GM06990 (cell line): ENCODE data around the gene DDAH1.
"Not testable (repeated sequence)": the region's sequence is repeated elsewhere in the genome, so short reads cannot be mapped to it uniquely, and the experiment has no call there.

Source experiments
- DNase-seq: peaks from one replicate; pipeline ENCODE4 v3.0.0-alpha.2; 2011; ENCODE audit not compliant: insufficient read length; ENCODE audit errors: extremely low read depth
- H3K27me3 ChIP-seq: replicated peaks from 2 replicates; pipeline ENCODE4 v1.6.0; 2011; ENCODE audit warnings: low read length; ENCODE audit not compliant: control insufficient read depth, insufficient read depth
- H3K36me3 ChIP-seq: 2 replicates; pipeline ENCODE4 v1.5.1; 2011; ENCODE audit warnings: low read length; ENCODE audit not compliant: control insufficient read depth, insufficient read depth
- H3K4me3 ChIP-seq: replicated peaks from 2 replicates; pipeline ENCODE4 v1.5.1; 2011; ENCODE audit warnings: low read depth, mild to moderate bottlenecking, control low read depth, low read length
- TF ChIP-seq, protein P1 (sequence below): IDR thresholded peaks from 2 replicates; pipeline ENCODE4 v1.5.1; 2011; ENCODE audit warnings: low read length, control low read depth, mild to moderate bottlenecking, inconsistent platforms; ENCODE audit not compliant: insufficient read depth, poor library complexity, severe bottlenecking

The DDAH1 gene

GRCh38 chr1:85352055-85352454 lies 112.9 kb downstream of the DDAH1 start:
- no peak for DNase-seq
- TF ChIP-seq, protein P1, sequence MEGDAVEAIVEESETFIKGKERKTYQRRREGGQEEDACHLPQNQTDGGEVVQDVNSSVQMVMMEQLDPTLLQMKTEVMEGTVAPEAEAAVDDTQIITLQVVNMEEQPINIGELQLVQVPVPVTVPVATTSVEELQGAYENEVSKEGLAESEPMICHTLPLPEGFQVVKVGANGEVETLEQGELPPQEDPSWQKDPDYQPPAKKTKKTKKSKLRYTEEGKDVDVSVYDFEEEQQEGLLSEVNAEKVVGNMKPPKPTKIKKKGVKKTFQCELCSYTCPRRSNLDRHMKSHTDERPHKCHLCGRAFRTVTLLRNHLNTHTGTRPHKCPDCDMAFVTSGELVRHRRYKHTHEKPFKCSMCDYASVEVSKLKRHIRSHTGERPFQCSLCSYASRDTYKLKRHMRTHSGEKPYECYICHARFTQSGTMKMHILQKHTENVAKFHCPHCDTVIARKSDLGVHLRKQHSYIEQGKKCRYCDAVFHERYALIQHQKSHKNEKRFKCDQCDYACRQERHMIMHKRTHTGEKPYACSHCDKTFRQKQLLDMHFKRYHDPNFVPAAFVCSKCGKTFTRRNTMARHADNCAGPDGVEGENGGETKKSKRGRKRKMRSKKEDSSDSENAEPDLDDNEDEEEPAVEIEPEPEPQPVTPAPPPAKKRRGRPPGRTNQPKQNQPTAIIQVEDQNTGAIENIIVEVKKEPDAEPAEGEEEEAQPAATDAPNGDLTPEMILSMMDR: no peak
- Histone ChIP-seq H3K36me3 (no peaks in the 10 kb centered on the region), H3K4me3 (no peak overlapping the region), H3K27me3 (no peaks in the 10 kb centered on the region)

DNA sequence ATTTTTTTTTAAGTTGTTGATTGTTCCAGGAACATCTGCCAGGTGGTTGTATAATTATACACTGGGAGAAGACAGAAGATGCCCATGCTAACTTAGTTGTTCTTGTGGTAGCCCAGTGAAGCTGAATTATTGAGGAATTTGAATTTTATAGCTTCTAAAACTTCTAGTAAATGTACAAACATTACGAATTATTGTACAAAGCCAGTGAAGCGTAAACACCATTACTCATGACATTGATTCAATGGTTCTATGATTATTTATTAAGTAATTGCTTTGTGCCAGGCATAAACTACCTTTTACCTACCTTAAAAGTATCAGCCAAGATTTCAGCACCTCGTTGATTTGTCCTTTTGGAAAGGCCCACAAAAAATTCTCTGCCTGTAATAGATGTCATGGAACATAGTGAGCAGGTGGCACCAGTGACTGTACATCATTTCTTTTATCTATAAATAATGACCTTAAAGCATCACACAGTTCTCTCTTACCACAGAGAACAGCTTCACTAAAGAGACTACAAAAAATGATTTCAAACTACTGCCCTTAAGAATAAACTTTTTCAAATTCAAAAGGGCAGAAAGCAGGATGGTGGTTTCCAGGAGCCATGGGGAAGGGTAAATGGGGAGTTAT lies 113.6 kb downstream of the DDAH1 start:
- no peaks in the 10 kb centered on the region for H3K27me3 ChIP-seq
- no peaks in the 10 kb centered on the region for H3K36me3 ChIP-seq
- TF ChIP-seq, protein P1: no peak
- DNase-seq: no peak
- no peak overlapping the region for H3K4me3 ChIP-seq

DNA sequence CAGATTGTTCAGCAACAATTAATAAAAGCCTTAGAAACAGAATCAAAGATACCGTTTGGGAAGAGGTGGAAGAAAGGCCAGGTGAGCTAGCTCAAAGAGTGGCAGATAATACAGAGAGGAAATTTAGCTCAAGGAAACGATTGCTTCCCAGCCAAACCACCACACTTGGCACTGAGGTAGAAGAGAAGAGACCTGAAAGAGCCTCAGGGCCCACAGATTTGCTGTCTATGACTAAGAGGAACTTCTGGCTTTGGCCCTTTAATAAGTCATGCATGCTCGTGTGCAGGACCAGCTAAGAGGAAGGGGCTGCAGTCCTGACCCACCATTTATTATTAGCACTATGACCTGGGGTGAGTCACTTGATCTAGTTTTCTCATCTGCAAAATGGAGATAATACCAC lies 115.7 kb downstream of the DDAH1 start:
- no peak for DNase-seq
- Histone ChIP-seq H3K36me3 (no peaks in the 10 kb centered on the region), H3K4me3 (no peak overlapping the region), H3K27me3 (no peaks in the 10 kb centered on the region)
- TF ChIP-seq, protein P1: no peak

GRCh38 chr1:85347908-85348307 lies 117.1 kb downstream of the DDAH1 start:
- no peak for DNase-seq
- TF ChIP-seq, protein P1: no peak
- H3K4me3 ChIP-seq: no peak overlapping the region
- H3K27me3 ChIP-seq: no peaks in the 10 kb centered on the region
- no peaks in the 10 kb centered on the region for H3K36me3 ChIP-seq

DNA sequence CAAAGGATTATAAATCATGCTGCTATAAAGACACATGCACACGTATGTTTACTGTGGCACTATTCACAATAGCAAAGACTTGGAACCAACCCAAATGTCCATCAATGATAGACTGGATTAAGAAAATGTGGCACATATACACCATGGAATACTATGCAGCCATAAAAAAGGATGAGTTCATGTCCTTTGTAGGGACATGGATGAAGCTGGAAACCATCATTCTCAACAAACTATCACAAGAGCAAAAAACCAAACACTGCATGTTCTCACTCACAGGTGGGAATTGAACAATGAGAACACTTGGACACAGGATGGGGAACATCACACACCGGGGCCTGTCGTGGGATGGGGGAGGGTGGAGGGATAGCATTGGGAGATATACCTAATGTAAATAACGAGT lies 117.7 kb downstream of the DDAH1 start:
- not testable (repeated sequence) for H3K4me3 ChIP-seq, DNase-seq, H3K27me3 ChIP-seq, H3K36me3 ChIP-seq

DNA sequence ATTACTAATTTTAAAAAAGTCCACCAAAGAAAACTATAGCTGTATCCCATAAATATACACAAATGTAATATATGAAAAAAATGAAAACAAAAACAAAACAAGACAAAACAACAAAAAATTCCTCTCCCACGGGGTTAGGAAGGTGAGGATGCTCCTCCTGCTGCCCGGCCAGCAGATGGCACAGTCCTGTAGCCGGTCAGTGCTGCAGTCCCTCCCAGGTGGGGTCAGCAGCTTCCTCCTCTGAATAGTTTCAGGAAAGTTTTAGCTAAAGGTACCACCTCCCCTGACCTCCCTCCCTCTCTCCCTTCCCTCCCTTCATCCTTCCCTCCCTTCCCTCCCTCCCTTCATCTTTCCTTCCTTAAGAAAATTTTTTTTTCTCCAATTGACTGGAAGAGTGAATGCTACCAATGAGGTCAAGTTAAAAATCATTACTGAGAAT lies 120.7 kb downstream of the DDAH1 start:
- H3K36me3 ChIP-seq: no peaks in the 10 kb centered on the region
- TF ChIP-seq, protein P1: peak; percentile 49
- no peak for DNase-seq
- no peaks in the 10 kb centered on the region; the same call in 1 of the 2 replicates for H3K27me3 ChIP-seq
- H3K4me3 ChIP-seq: no peak overlapping the region
